HCT116 (cell line): ENCODE results near the gene PDE10A.

Experiments used
- POLR2AphosphoS5 ChIP-seq: IDR thresholded peaks from 2 replicates; pipeline ENCODE4 v1.6.1; 2011; ENCODE audit warnings: mild to moderate bottlenecking, low read depth, low read length, moderate library complexity
- SIN3A ChIP-seq: IDR thresholded peaks from 2 replicates; pipeline ENCODE4 v1.6.1; 2012; ENCODE audit warnings: low read depth
- TCF7L2 ChIP-seq: IDR thresholded peaks from 2 replicates; pipeline ENCODE4 v1.7.0; 2011; ENCODE audit warnings: borderline replicate concordance, inconsistent platforms; ENCODE audit not compliant: insufficient read depth, insufficient read length; ENCODE audit errors: extremely low read depth
- TF ChIP-seq, protein P1 (sequence below), 3 experiments: fragments of 200-600 bp in 1 of 3; sonication (generic) in 1 of 3; IDR thresholded peaks in 2 of 3; conservative IDR thresholded peaks in 1 of 3; 2 replicates each; pipeline ENCODE4 v1.5.1; 2012 to 2017; ENCODE audit warnings: low read depth in 2 of 3, low read length in 2 of 3, antibody characterized with exemption in 1 of 3, borderline replicate concordance in 1 of 3, control low read depth in 1 of 3, mild to moderate bottlenecking in 1 of 3, mixed read lengths in 1 of 3, mixed run types in 1 of 3, moderate library complexity in 1 of 3; ENCODE audit not compliant: insufficient read depth in 1 of 3

- TF ChIP-seq, protein P1, sequence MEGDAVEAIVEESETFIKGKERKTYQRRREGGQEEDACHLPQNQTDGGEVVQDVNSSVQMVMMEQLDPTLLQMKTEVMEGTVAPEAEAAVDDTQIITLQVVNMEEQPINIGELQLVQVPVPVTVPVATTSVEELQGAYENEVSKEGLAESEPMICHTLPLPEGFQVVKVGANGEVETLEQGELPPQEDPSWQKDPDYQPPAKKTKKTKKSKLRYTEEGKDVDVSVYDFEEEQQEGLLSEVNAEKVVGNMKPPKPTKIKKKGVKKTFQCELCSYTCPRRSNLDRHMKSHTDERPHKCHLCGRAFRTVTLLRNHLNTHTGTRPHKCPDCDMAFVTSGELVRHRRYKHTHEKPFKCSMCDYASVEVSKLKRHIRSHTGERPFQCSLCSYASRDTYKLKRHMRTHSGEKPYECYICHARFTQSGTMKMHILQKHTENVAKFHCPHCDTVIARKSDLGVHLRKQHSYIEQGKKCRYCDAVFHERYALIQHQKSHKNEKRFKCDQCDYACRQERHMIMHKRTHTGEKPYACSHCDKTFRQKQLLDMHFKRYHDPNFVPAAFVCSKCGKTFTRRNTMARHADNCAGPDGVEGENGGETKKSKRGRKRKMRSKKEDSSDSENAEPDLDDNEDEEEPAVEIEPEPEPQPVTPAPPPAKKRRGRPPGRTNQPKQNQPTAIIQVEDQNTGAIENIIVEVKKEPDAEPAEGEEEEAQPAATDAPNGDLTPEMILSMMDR (IDR thresholded peaks at IDR 0.05 in 2 of 3, conservative IDR thresholded peaks at IDR 0.05 in 1 of 3; ENCODE audit: borderline replicate concordance in 1 of 3, insufficient read depth in 1 of 3, low read depth in 2 of 3, low read length in 2 of 3), result no peak
- no peak for TF ChIP-seq TCF7L2
- no peak for TF ChIP-seq SIN3A
- no peak for TF ChIP-seq POLR2AphosphoS5
These were observed 91.9 kb downstream of the PDE10A start for GRCh38 chr6:165571068-165571682.
